Esophagus squamous epithelium (tissue), 5 donors: ENCODE measurements around the gene TRAF2. TPM values are rescaled to one million over a fixed set of nuclear protein-coding genes. Genes with fewer than 3 reads are reported as not detected.
A peak's percentile ranks its signal among the peaks of the same experiment; 100 is the strongest.
"Not testable (repeated sequence)": the region's sequence is repeated elsewhere in the genome, so short reads cannot be mapped to it uniquely, and the experiment has no call there.

ENCODE experiments used
- DNase-seq: peaks from one replicate; lab custom pipeline; 2025; lab: John Stamatoyannopoulos, UW
- H3K27ac ChIP-seq, 4 donors: fragments of 200-600 bp; sonication (generic); one replicate each; pipeline ENCODE4 v1.5.1; 2016 to 2019; ENCODE audit warnings: mild to moderate bottlenecking in 1 of 4
- H3K27me3 ChIP-seq, 4 donors: fragments of 200-600 bp; sonication (generic); 1 replicate in 3 of 4; 2 replicates in 1 of 4; pipeline versions ENCODE4 v1.5.1 to v1.6.0; 2017 to 2021; ENCODE audit warnings: antibody characterized with exemption in 1 of 4
- H3K36me3 ChIP-seq, 3 donors: fragments of 200-600 bp; sonication (generic); one replicate each; pipeline ENCODE4 v1.5.1; 2016 to 2019
- H3K4me1 ChIP-seq, 3 donors: fragments of 200-600 bp; sonication (generic); one replicate each; pipeline ENCODE4 v1.5.1; 2017 to 2019
- H3K4me3 ChIP-seq, 4 donors: fragments of 200-600 bp; sonication (generic); 1 replicate in 3 of 4; 2 replicates in 1 of 4; pipeline ENCODE4 v1.5.1; 2016 to 2019; ENCODE audit warnings: mild to moderate bottlenecking in 2 of 4, moderate library complexity in 1 of 4
- H3K9me3 ChIP-seq, 3 donors: fragments of 200-600 bp; sonication (generic); one replicate each; pipeline ENCODE4 v1.5.1; 2016 to 2019
- POLR2A ChIP-seq, 4 donors: fragments of 450-650 bp; IDR thresholded peaks; one replicate each; pipeline ENCODE4 v1.6.1; 2017; ENCODE audit warnings: antibody characterized with exemption in 4 of 4, mild to moderate bottlenecking in 4 of 4, moderate library complexity in 3 of 4
- WGBS, 2 donors: methylation state at CpG; one replicate each; pipeline ENCODE4 v1.1.5; 2018; 5-methylcytosine and 5-hydroxymethylcytosine counted together
- intact Hi-C: fragments of 100-400 bp; cut with DNase I; formaldehyde crosslinking; loops from one replicate; pipeline ENCODE4 v1.15.0; 2022
- total RNA-seq, 4 donors: library from RNA; depleted of rRNA; stranded (reverse); fragments of >200 nt; gene quantifications; one replicate each; pipeline ENCODE4 v1.1.0, GENCODE V29; 2016
- TF ChIP-seq, protein P1 (sequence below), 6 experiments: fragments of 450-650 bp in 4 of 6; fragments of 200-600 bp in 2 of 6; sonication (generic) in 2 of 6; IDR thresholded peaks; one replicate each; pipeline ENCODE4 v1.5.1; 2016 to 2019; ENCODE audit warnings: antibody characterized with exemption in 6 of 6, mild to moderate bottlenecking in 4 of 6, moderate library complexity in 4 of 6
- donor health status: DM: yes; HTN: yes; CAD: no.

Gene TRAF2
- total RNA-seq, 4 donors from 2014 or later = 8.0 to 20.9 (median 13.2) TPM

DNA sequence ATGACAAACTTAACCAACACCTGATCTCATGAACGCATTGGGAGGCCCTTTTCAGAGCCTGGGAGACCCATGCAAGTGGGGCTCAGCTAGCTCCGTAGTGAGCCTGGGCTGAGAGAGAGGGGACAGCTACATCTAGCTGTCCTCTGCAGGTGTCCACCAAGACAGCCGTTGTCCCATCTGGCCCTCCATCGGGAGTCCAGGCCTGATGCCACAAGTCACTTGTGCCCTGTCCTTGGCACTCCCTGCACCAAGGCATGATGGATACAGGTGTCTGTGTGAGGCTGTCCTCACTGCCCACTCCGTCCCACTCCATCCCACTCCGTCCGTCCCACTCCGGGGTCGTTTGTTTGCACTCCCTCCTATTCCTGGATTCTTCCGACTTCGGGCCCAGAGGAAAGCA lies 17.7 kb upstream of the TRAF2 start:
- DNase-seq = no peak
- Histone ChIP-seq H3K4me1 (peaks cover 13 to 31% (median 16%) of the 10 kb centered on the region in 3 donors), H3K27me3 (no peaks in the 10 kb centered on the region), H3K27ac (no peak overlapping the region), H3K9me3 (no peaks in the 10 kb centered on the region), H3K36me3 (peaks cover 0 to 10% (median 1%) of the 10 kb centered on the region in 3 donors), H3K4me3 (no peak overlapping the region)
- WGBS, 2 donors = 94 to 95% methylated on average over 4 to 10 of the region's 11 CpGs
- intact Hi-C loops = no loop called here
- no peak for TF ChIP-seq POLR2A (IDR thresholded peaks at IDR 0.05)
- TF ChIP-seq, protein P1, sequence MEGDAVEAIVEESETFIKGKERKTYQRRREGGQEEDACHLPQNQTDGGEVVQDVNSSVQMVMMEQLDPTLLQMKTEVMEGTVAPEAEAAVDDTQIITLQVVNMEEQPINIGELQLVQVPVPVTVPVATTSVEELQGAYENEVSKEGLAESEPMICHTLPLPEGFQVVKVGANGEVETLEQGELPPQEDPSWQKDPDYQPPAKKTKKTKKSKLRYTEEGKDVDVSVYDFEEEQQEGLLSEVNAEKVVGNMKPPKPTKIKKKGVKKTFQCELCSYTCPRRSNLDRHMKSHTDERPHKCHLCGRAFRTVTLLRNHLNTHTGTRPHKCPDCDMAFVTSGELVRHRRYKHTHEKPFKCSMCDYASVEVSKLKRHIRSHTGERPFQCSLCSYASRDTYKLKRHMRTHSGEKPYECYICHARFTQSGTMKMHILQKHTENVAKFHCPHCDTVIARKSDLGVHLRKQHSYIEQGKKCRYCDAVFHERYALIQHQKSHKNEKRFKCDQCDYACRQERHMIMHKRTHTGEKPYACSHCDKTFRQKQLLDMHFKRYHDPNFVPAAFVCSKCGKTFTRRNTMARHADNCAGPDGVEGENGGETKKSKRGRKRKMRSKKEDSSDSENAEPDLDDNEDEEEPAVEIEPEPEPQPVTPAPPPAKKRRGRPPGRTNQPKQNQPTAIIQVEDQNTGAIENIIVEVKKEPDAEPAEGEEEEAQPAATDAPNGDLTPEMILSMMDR (IDR thresholded peaks at IDR 0.05) = no peak

DNA sequence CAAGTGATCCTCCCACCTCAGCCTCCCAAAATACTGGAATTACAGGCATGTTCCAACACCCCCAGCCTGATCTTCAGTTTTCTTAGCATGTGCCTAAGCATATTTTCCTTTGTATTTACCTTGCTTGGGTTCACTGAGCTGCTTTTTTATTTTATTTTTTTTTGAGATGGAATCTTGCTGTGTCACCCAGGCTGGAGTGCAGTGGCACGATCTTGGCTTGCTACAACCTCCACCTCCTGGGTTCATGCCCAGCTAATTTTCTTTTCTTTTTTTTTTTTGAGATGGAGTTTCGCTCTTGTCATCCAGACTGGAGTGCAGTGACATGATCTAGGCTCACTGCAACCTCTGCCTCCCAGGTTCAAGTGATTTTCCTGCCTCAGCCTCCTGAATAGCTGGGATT lies 16.7 kb upstream of the TRAF2 start:
- H3K9me3 ChIP-seq, H3K36me3 ChIP-seq, H3K27ac ChIP-seq, H3K4me3 ChIP-seq, H3K27me3 ChIP-seq, DNase-seq, intact Hi-C loops: not testable (repeated sequence)
- H3K4me1 ChIP-seq = peaks cover 9 to 22% (median 16%) of the 10 kb centered on the region in 3 donors
- WGBS, 2 donors = 61 to 66% methylated on average over 2 of the region's 2 CpGs

DNA sequence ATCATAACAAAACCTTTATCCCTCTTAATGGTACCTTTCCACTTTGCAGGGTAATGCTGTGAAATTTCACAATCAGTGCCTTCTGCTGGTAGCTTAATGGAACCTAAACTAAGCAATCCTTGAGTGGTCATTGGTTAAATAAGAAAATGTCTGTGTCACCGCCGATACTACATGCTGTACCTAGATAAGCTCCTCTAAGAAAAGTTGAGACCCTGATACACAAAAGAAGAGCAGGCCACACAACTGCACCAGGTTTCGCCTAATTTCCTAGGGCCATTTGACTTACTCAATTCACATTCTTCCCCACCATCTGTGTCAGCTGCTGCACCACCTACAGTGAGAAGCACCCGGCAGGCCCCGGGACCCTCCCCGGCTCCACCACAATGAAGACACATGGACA lies 11.2 kb upstream of the TRAF2 start:
- TF ChIP-seq POLR2A (IDR thresholded peaks at IDR 0.05) = no peak
- TF ChIP-seq, protein P1 (IDR thresholded peaks at IDR 0.05) = no peak
- H3K9me3 ChIP-seq = no peaks in the 10 kb centered on the region
- 95 to 97% methylated on average over 6 of the region's 6 CpGs for WGBS, 2 donors
- no peak for DNase-seq
- intact Hi-C loops = no loop called here
- no peak overlapping the region for H3K4me3 ChIP-seq
- peaks cover 0 to 5% (median 0%) of the 10 kb centered on the region in 3 donors for H3K4me1 ChIP-seq
- H3K27ac ChIP-seq = no peak overlapping the region
- H3K36me3 ChIP-seq = no peaks in the 10 kb centered on the region
- H3K27me3 ChIP-seq = no peaks in the 10 kb centered on the region

DNA sequence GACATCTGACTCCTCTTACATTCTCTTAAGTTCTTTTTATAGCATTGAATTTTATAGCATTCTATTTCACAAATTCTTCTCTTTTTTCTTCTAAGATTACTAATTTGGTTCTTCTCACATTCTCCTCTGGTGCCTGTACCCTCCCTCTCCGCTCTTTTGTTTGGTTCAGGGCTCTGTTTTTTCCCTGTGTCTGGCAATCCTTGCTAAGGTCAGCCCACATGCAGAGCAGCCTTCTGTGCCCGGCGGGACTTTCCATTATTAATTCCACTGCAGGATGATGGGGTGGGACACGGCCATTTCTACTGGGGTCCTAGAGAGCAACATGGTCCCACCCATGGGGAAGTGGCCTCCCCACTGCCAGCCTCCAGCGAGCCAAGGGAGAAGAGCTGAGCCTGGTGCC lies 9.8 kb upstream of the TRAF2 start:
- Histone ChIP-seq H3K9me3 (no peaks in the 10 kb centered on the region), H3K27me3 (no peaks in the 10 kb centered on the region), H3K4me3 (no peak overlapping the region), H3K27ac (no peak overlapping the region), H3K36me3 (no peaks in the 10 kb centered on the region), H3K4me1 (peaks cover 0 to 7% (median under 1%) of the 10 kb centered on the region in 3 donors)
- TF ChIP-seq, protein P1 (IDR thresholded peaks at IDR 0.05) = no peak
- TF ChIP-seq POLR2A (IDR thresholded peaks at IDR 0.05) = no peak
- DNase-seq = no peak
- WGBS, 2 donors = 89 to 91% methylated on average over 1 to 4 of the region's 5 CpGs
- intact Hi-C loops = no loop called here

DNA sequence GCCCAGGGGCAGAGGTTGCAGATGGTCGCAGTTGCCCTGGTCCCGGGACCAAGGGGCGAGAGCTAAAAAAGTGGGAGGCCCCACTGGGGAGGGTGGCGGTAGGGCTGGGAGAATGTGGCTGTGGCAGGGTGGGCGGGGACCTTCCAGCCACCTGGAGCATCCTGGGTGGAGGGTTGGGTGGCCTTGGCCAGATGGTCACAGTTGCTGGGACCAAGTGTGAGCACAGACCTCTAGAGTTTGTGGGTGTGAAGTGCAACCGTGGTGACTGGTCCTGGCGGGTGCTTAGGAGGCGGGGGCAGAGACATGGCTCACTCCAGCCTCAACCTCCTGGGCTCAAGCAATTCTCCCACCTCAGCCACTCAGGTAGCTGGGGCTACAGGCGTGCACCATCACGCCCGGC lies 5.7 kb upstream of the TRAF2 start:
- DNase-seq = no peak
- intact Hi-C loops = no loop called here
- Histone ChIP-seq H3K4me3 (no peak overlapping the region), H3K9me3 (no peaks in the 10 kb centered on the region), H3K27me3 (no peaks in the 10 kb centered on the region), H3K36me3 (no peaks in the 10 kb centered on the region), H3K27ac (no peak overlapping the region), H3K4me1 (peaks cover 12 to 40% (median 18%) of the 10 kb centered on the region in 3 donors)
- no peak for TF ChIP-seq POLR2A (IDR thresholded peaks at IDR 0.05)
- TF ChIP-seq, protein P1 (IDR thresholded peaks at IDR 0.05) = no peak
- WGBS, 2 donors = 74 to 87% methylated on average over 8 to 11 of the region's 11 CpGs

DNA sequence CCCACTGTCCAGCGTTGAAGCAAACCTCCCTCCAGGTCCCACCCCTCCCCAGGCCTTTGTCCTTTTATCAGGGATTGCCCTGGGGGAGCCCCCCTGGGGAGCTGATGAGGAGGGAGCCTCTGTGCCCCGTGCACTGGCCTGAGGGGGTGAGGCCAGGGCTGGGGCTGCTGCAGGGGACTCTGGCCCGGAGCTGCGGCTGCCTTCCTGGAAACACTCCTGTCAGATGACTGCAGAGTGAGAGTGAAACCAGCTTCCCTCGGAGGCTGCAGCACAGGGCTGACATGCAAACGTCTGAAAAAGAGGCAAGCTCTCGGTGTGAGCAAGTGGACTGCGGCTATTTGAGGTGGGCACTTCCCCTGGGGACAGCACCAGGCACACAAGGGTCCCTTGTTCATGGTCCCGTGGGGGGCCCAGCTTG lies 4.6 kb upstream of the TRAF2 start:
- Histone ChIP-seq H3K4me1 (peaks cover 14 to 40% (median 20%) of the 10 kb centered on the region in 3 donors), H3K36me3 (no peaks in the 10 kb centered on the region), H3K9me3 (no peaks in the 10 kb centered on the region), H3K4me3 (peak overlapping the region in 3 of 4 donors; percentile 23 to 59 (median 31)), H3K27ac (peak overlapping the region; percentile 56 to 87 (median 74)), H3K27me3 (no peaks in the 10 kb centered on the region)
- no peak for DNase-seq
- WGBS, 2 donors = 33% methylated on average over 1 of the region's 9 CpGs; no CpG with 5 or more reads in 1 of the 2 donors
- TF ChIP-seq, protein P1 (IDR thresholded peaks at IDR 0.05) = no peak
- TF ChIP-seq POLR2A (IDR thresholded peaks at IDR 0.05) = no peak
- intact Hi-C loops = no loop called here
